HG02885 (cell line): ENCODE data around the gene DHX8.

Source experiments
- ATAC-seq: cut with Tn5 transposase; IDR thresholded peaks from one replicate; pipeline ENCODE4 v1.9.1; 2021; ENCODE audit warnings: mild to moderate bottlenecking; ENCODE audit not compliant: unreplicated experiment, poor library complexity

Gene DHX8

GRCh38 chr17:43568506-43569082 is 84.8 kb downstream of the DHX8 start:
- no peak for ATAC-seq

GRCh38 chr17:43570518-43570928 is 86.7 kb downstream of the DHX8 start:
- no peak for ATAC-seq

GRCh38 chr17:43572368-43572980 is 88.7 kb downstream of the DHX8 start:
- no peak for ATAC-seq

- ATAC-seq = no peak
These were observed 90.0 kb downstream of the DHX8 start for GRCh38 chr17:43573579-43574321.

- no peak for ATAC-seq
These were observed 90.6 kb downstream of the DHX8 start for GRCh38 chr17:43574348-43574747.

GRCh38 chr17:43574896-43575525 is 91.2 kb downstream of the DHX8 start:
- no peak for ATAC-seq
